ENCODE data around the gene SMAD7.
A peak's percentile ranks its signal among the peaks of the same experiment; 100 is the strongest.

Gene SMAD7

GRCh38 chr18:48941672-48942071 lies 9.1 kb downstream of the SMAD7 start:
- H3K27me3 ChIP-seq (ENCODE audit: low read depth) = no peaks in the 10 kb centered on the region
- H3K4me1 ChIP-seq = peaks cover 20% of the 10 kb centered on the region
- no peak overlapping the region for H3K4me3 ChIP-seq
- DNase-seq (ENCODE audit: low spot score in 2 of 2) = no peak
- in situ Hi-C loops (cut with MboI; ENCODE audit: low sequenced_read_pairs) = no loop called here
- H3K9me3 ChIP-seq = no peaks in the 10 kb centered on the region
- H3K36me3 ChIP-seq (replicated peaks) = peaks cover 27% of the 10 kb centered on the region

GRCh38 chr18:48940854-48941611 lies 9.7 kb downstream of the SMAD7 start:
- Histone ChIP-seq H3K9me3 (no peaks in the 10 kb centered on the region), H3K27me3 (ENCODE audit: low read depth) (no peaks in the 10 kb centered on the region), H3K4me3 (no peak overlapping the region), H3K36me3 (replicated peaks) (peaks cover 30% of the 10 kb centered on the region), H3K4me1 (peaks cover 13% of the 10 kb centered on the region)
- in situ Hi-C loops (cut with MboI; ENCODE audit: low sequenced_read_pairs) = no loop called here
- DNase-seq (ENCODE audit: low spot score in 2 of 2) = no peak

GRCh38 chr18:48939205-48940097 lies 11.3 kb downstream of the SMAD7 start:
- Histone ChIP-seq H3K4me3 (no peak overlapping the region), H3K4me1 (peaks cover 17% of the 10 kb centered on the region), H3K36me3 (replicated peaks) (peaks cover 26% of the 10 kb centered on the region), H3K9me3 (no peaks in the 10 kb centered on the region), H3K27me3 (ENCODE audit: low read depth) (no peaks in the 10 kb centered on the region)
- in situ Hi-C loops (cut with MboI; ENCODE audit: low sequenced_read_pairs) = no loop called here
- DNase-seq (ENCODE audit: low spot score in 2 of 2) = peak in 1 of 2 experiments; percentile 27

- no peak for DNase-seq (ENCODE audit: low spot score in 2 of 2)
- Histone ChIP-seq H3K9me3 (no peaks in the 10 kb centered on the region), H3K27me3 (ENCODE audit: low read depth) (no peaks in the 10 kb centered on the region), H3K36me3 (replicated peaks) (peaks cover 23% of the 10 kb centered on the region), H3K4me1 (peaks cover 15% of the 10 kb centered on the region), H3K4me3 (no peak overlapping the region)
- in situ Hi-C loops (cut with MboI; ENCODE audit: low sequenced_read_pairs) = no loop called here
These were observed 11.9 kb downstream of the SMAD7 start for GRCh38 chr18:48938827-48939204.

GRCh38 chr18:48937869-48938750 lies 12.7 kb downstream of the SMAD7 start:
- Histone ChIP-seq H3K36me3 (replicated peaks) (peaks cover 22% of the 10 kb centered on the region), H3K9me3 (no peaks in the 10 kb centered on the region), H3K27me3 (ENCODE audit: low read depth) (no peaks in the 10 kb centered on the region), H3K4me3 (no peak overlapping the region), H3K4me1 (peaks cover 18% of the 10 kb centered on the region)
- in situ Hi-C loops (cut with MboI; ENCODE audit: low sequenced_read_pairs) = no loop called here
- no peak for DNase-seq (ENCODE audit: low spot score in 2 of 2)

- Histone ChIP-seq H3K36me3 (replicated peaks) (peaks cover 7% of the 10 kb centered on the region), H3K4me3 (no peak overlapping the region)
- in situ Hi-C loops (cut with MboI; ENCODE audit: low sequenced_read_pairs) = no loop called here
These were observed 15.4 kb downstream of the SMAD7 start for GRCh38 chr18:48935433-48935774.

GRCh38 chr18:48934723-48935432 lies 15.9 kb downstream of the SMAD7 start:
- Histone ChIP-seq H3K9me3 (no peaks in the 10 kb centered on the region), H3K4me3 (no peak overlapping the region), H3K4me1 (peaks cover 43% of the 10 kb centered on the region), H3K27me3 (ENCODE audit: low read depth) (no peaks in the 10 kb centered on the region), H3K36me3 (replicated peaks) (peaks cover 7% of the 10 kb centered on the region)
- no peak for DNase-seq (ENCODE audit: low spot score in 2 of 2)
- in situ Hi-C loops (cut with MboI; ENCODE audit: low sequenced_read_pairs) = no loop called here

More at GRCh38 chr18:48935433-48935774, 15.4 kb downstream of the SMAD7 start:
- no peak for DNase-seq (ENCODE audit: low spot score in 2 of 2)
- H3K27me3 ChIP-seq (ENCODE audit: low read depth) = no peaks in the 10 kb centered on the region
- H3K4me1 ChIP-seq = peaks cover 41% of the 10 kb centered on the region
- no peaks in the 10 kb centered on the region for H3K9me3 ChIP-seq

GRCh38 chr18:48934415-48934722 lies 16.4 kb downstream of the SMAD7 start:
- peaks cover 7% of the 10 kb centered on the region for H3K36me3 ChIP-seq (replicated peaks)
- peaks cover 46% of the 10 kb centered on the region for H3K4me1 ChIP-seq

GRCh38 chr18:48933578-48934414 lies 17.0 kb downstream of the SMAD7 start:
- no peaks in the 10 kb centered on the region for H3K27me3 ChIP-seq (ENCODE audit: low read depth)
- in situ Hi-C loops (cut with MboI; ENCODE audit: low sequenced_read_pairs) = no loop called here
- peaks cover 7% of the 10 kb centered on the region for H3K36me3 ChIP-seq (replicated peaks)
- no peaks in the 10 kb centered on the region for H3K9me3 ChIP-seq
- no peak for DNase-seq (ENCODE audit: low spot score in 2 of 2)
- H3K4me1 ChIP-seq = peaks cover 51% of the 10 kb centered on the region
- no peak overlapping the region for H3K4me3 ChIP-seq

More at GRCh38 chr18:48934415-48934722, 16.4 kb downstream of the SMAD7 start:
- no peaks in the 10 kb centered on the region for H3K9me3 ChIP-seq
- in situ Hi-C loops (cut with MboI; ENCODE audit: low sequenced_read_pairs) = no loop called here
- H3K27me3 ChIP-seq (ENCODE audit: low read depth) = no peaks in the 10 kb centered on the region
- no peak overlapping the region for H3K4me3 ChIP-seq
- DNase-seq (ENCODE audit: low spot score in 2 of 2) = no peak

- H3K27me3 ChIP-seq (ENCODE audit: low read depth) = no peaks in the 10 kb centered on the region
- H3K9me3 ChIP-seq = no peaks in the 10 kb centered on the region
- peaks cover 53% of the 10 kb centered on the region for H3K4me1 ChIP-seq
- H3K4me3 ChIP-seq = no peak overlapping the region
- DNase-seq (ENCODE audit: low spot score in 2 of 2) = no peak
- H3K36me3 ChIP-seq (replicated peaks) = peaks cover 4% of the 10 kb centered on the region
- in situ Hi-C loops (cut with MboI; ENCODE audit: low sequenced_read_pairs) = no loop called here
These were observed 17.8 kb downstream of the SMAD7 start for GRCh38 chr18:48932822-48933510.

GRCh38 chr18:48932462-48932818 lies 18.3 kb downstream of the SMAD7 start:
- Histone ChIP-seq H3K4me3 (no peak overlapping the region), H3K4me1 (peaks cover 53% of the 10 kb centered on the region), H3K9me3 (no peaks in the 10 kb centered on the region), H3K27me3 (ENCODE audit: low read depth) (no peaks in the 10 kb centered on the region), H3K36me3 (replicated peaks) (peaks cover 4% of the 10 kb centered on the region)
- DNase-seq (ENCODE audit: low spot score in 2 of 2) = peak in 1 of 2 experiments; percentile 41
- in situ Hi-C loops (cut with MboI; ENCODE audit: low sequenced_read_pairs) = no loop called here

Measured in HAP-1 (cell line).